Right cardiac atrium (tissue), 5 donors: Measurements from ENCODE around the gene PPP4R2. TPM values are rescaled to one million over a fixed set of nuclear protein-coding genes. Genes with fewer than 3 reads are reported as not detected.
"Not testable (repeated sequence)": the region's sequence is repeated elsewhere in the genome, so short reads cannot be mapped to it uniquely, and the experiment has no call there.

Experiments
- ATAC-seq, 2 donors: fragments of 200-7000 bp; cut with Tn5 transposase; one replicate each; pipeline versions ENCODE4 v1.8.0 to v1.9.1; 2020; ENCODE audit warnings: moderate library complexity in 2 of 2, mild to moderate bottlenecking in 1 of 2
- DNase-seq, 3 donors: peaks; one replicate each; pipeline ENCODE4 v3.0.0-alpha.2; 2020
- H3K27ac ChIP-seq: one replicate; pipeline ENCODE4 v1.5.1; 2013; ENCODE audit warnings: mild to moderate bottlenecking, low read length, control low read depth, moderate library complexity
- H3K27me3 ChIP-seq: one replicate; pipeline ENCODE4 v1.6.1; 2013; ENCODE audit not compliant: control insufficient read depth, insufficient read depth
- H3K4me1 ChIP-seq: one replicate; pipeline ENCODE4 v1.6.1; 2013; ENCODE audit warnings: low read length; ENCODE audit not compliant: control insufficient read depth, insufficient read depth
- H3K4me3 ChIP-seq: one replicate; pipeline ENCODE4 v1.5.1; 2013; ENCODE audit warnings: low read length, control low read depth
- H3K9me3 ChIP-seq: one replicate; pipeline ENCODE4 v1.6.1; 2013; ENCODE audit warnings: low read length; ENCODE audit not compliant: control insufficient read depth
- whole genome bisulfite sequencing: extraction: QIAGEN DNeasy Blood & Tissue Kit; methylation state at CpG from one replicate; pipeline ENCODE4 v1.1.7; 2013; 5-methylcytosine and 5-hydroxymethylcytosine counted together
- intact Hi-C, 4 donors: fragments of 100-400 bp; cut with DNase I; formaldehyde crosslinking; loops; one replicate each; pipeline versions ENCODE4 v1.11.0 to v1.14.0; 2022 to 2023
- polyA plus RNA-seq: library from polyadenylated mRNA; stranded (reverse); fragments of 200-250 nt; gene quantifications from one replicate; pipeline ENCODE4 v1.2.3, GENCODE V29; 2013
- total RNA-seq, 4 donors: library from RNA; stranded (reverse); fragmentation: NEBNext Ultra II Directional; extraction: Animal tissue kit (Norgen Biotek cat#: 25700); gene quantifications; one replicate each; pipeline ENCODE4 v1.2.1, GENCODE V29; 2021
- donor health status: healthy with polysubstance abuse.
- donor health status: DM: no; HTN: yes; CAD: no.
- donor health status: DM: no; HTN: no; CAD: no.
- donor health status: DM: no; HTN: yes; CAD: no; lungs with severe emphysema.
- donor health status: DM: yes; HTN: yes; CAD: no.

PPP4R2 gene
- total and polyA plus RNA-seq, 5 donors: 18.3 to 73.7 (median 71.0) TPM

DNA sequence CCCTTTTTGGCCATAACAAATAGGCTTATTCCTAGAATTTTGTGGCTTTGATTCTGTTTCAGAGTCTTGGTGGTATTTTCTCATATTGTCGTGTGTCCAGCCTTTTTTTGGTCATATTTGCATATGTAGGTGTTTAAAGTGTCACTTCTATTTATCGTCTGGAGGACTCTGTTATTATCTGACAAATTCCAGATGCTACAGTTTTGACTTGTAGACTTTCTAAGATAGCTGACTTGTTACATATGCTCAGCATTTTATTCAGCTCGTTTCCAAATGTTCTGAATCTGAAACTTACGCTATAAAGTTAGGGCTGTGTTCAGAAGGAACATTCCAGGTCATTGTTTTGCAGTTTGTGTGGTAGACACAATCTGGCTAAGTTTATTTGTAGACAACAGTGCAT, 1.9 kb downstream of the PPP4R2 start:
- intact Hi-C loops: loop anchor here in 3 of 4 donors (5.0 to 10.0 kb wide), 3 partner anchors 46 to 59 kb away; no protein-coding TSS in a partner anchor
- H3K27ac ChIP-seq: peak overlapping the region; percentile 65
- DNase-seq (no peak), ATAC-seq (no peak)
- peaks cover 6% of the 10 kb centered on the region for H3K4me1 ChIP-seq
- H3K4me3 ChIP-seq: peak overlapping the region; percentile 99
- no peaks in the 10 kb centered on the region for H3K9me3 ChIP-seq
- WGBS: 9% methylated on average over 4 of the region's 4 CpGs
- H3K27me3 ChIP-seq: no peaks in the 10 kb centered on the region

DNA sequence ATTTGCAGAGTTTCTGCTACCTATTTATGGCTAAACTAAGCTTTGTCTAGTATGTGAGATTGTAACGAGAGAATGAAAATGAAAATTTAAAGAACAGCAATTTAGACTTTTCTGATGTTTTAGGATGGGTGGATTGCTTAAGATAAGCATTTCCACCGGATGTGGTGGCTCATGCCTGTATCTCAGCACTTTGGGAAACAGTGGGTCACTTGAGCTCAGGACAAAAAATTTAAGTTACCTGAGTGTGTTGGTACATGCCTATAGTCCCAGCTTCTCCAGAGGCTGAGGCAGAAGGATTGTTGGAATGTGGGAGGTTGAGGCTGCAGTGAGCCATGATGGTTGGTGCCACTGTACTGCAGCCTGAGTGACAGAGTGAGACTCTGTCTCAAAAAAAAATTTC, 3.3 kb downstream of the PPP4R2 start:
- WGBS: 31% methylated on average over 2 of the region's 2 CpGs
- H3K4me1 ChIP-seq: peaks cover 8% of the 10 kb centered on the region

DNA sequence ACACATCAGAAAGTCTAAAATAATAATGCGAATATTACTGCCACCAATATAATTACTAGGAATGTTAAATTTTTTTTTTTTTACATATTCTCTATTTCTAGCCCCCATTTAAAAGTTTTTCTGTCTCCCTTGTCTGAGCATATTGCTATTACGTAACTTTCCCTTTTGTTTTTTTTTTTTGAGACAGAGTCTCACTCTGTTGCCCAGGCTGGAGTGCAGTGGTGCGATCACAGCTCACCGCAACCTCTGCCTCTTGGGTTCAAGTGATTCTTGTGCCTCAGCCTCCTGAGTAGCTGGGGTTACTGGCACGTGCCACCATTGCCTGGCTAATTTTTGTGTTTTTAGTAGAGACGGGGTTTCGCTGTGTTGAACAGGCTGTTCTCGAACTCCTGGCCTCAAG, 6.4 kb downstream of the PPP4R2 start:
- DNase-seq, H3K27ac ChIP-seq, H3K4me3 ChIP-seq, ATAC-seq, H3K27me3 ChIP-seq, H3K4me1 ChIP-seq, H3K9me3 ChIP-seq: not testable (repeated sequence)
- WGBS: 80% methylated on average over 8 of the region's 8 CpGs
- intact Hi-C loops: loop anchor here in 1 of 4 donors (5.0 kb wide), 1 partner anchor 56 kb away; no protein-coding TSS in a partner anchor

More for the DNA sequence above, 3.3 kb downstream of the PPP4R2 start:
- peak overlapping the region; percentile 99 for H3K4me3 ChIP-seq
- DNase-seq (no peak), ATAC-seq (no peak)
- no peaks in the 10 kb centered on the region for H3K27me3 ChIP-seq
- intact Hi-C loops: loop anchor here in 3 of 4 donors (5.0 to 10.0 kb wide), 4 partner anchors 45 to 57 kb away; no protein-coding TSS in a partner anchor
- H3K27ac ChIP-seq: no peak overlapping the region
- H3K9me3 ChIP-seq: no peaks in the 10 kb centered on the region

DNA sequence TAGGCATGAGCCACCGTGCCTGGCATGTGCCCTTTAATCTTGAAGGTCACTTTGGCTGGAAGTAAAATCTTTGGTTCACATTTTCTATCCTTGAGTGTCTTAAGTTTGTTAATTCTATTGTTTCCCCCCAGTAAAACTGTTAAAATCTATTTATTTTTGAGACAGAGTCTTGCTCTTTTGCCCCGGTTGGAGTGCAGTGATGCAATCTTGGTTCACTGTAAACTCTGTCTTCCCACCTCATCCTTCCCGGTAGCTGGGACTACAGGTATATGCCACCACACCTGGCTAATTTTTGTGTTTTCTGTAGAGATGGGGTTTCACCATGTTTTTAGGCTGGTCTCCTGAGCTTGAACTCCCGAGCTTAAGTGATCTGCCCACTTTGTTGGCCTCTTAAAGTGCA, 7.7 kb downstream of the PPP4R2 start:
- no peak for ATAC-seq
- 62% methylated on average over 4 of the region's 4 CpGs for WGBS
- intact Hi-C loops: loop anchor here in 1 of 4 donors (5.0 kb wide), 1 partner anchor 57 kb away; no protein-coding TSS in a partner anchor
- H3K4me1 ChIP-seq: peaks cover 6% of the 10 kb centered on the region
- DNase-seq: no peak
- H3K9me3 ChIP-seq: no peaks in the 10 kb centered on the region
- no peak overlapping the region for H3K4me3 ChIP-seq
- H3K27me3 ChIP-seq: no peaks in the 10 kb centered on the region
- no peak overlapping the region for H3K27ac ChIP-seq

DNA sequence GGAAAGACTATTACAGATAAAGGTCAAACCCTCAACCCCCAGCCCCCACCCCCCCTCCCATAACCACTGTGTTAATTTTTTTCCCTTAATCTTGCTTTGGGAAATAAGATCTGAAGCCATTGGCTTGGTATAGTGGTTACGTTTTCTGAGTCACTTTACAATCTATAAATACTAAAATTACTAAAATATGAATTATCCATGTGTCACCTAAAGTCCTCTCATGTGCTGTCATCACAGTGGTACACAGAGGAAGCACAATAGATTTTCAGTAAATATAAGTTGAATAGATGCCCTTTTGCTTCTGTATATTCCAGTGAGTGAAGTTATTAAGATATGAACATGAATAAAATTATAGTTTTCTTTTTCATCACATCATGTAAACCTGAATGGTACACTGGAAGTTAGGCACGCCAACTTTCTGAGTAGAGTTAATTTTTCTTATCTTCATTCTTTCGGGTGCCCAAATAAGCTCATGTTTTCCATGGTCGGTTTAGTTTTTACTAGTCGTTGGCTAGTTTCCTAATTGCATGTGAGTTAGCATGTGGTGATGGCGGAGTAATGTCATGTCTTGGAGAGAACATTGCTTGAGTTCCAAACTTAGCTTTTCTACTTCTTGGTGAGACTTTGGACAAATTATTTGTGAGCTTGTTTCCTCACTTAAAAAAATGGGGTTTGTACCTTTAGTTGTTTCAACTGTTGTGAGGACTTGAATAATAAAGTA, 11.5 kb downstream of the PPP4R2 start:
- no peak overlapping the region for H3K27ac ChIP-seq
- ATAC-seq (no peak), DNase-seq (no peak)
- H3K4me1 ChIP-seq: peaks cover 3% of the 10 kb centered on the region
- intact Hi-C loops: no loop called here
- H3K27me3 ChIP-seq: no peaks in the 10 kb centered on the region
- H3K9me3 ChIP-seq: no peaks in the 10 kb centered on the region
- WGBS: 36% methylated on average over 6 of the region's 6 CpGs
- H3K4me3 ChIP-seq: no peak overlapping the region

DNA sequence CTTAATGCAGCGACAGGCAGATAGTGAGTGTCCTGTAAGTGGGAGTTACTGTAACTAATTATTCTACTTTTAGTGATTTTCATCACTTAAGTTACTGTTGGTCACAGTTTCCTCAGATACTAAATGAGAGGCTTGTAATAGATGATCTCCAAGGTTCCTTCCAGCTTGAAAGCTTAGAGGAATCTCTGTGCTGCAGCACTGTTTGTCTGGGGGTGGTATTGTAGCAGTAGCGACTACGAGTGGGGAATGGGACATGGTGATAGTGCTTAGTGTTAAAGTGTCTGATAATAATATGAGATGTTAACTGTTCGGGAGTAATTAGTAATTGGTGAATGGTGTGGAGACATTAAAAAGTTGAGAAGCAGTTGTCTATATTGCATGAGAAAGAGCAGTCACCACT, 12.4 kb downstream of the PPP4R2 start:
- H3K4me1 ChIP-seq: peaks cover 3% of the 10 kb centered on the region
- intact Hi-C loops: no loop called here
- H3K9me3 ChIP-seq: no peaks in the 10 kb centered on the region
- no peak overlapping the region for H3K4me3 ChIP-seq
- no peaks in the 10 kb centered on the region for H3K27me3 ChIP-seq
- ATAC-seq (no peak), DNase-seq (no peak)
- WGBS: 60% methylated on average over 4 of the region's 4 CpGs
- H3K27ac ChIP-seq: no peak overlapping the region

DNA sequence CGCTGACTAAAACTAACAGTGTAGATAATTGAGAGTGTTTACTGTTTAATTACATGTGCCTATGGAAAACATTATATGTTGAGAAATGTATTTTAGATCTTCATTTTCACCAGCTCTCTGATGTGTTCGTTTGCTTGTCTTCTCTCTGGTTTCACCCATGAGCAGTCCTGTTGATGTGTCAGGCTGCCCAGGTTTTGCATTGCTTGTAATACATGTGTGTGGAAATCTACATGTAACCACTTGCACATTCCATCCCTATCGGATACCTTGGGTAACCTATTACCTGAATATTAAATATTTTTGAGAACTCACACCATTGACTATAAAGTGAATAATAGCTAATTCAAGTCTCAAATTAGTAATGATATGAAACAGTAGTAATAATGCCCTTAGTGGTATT, 13.1 kb downstream of the PPP4R2 start:
- DNase-seq: no peak
- Histone ChIP-seq H3K27me3 (no peaks in the 10 kb centered on the region), H3K4me3 (no peak overlapping the region), H3K4me1 (no peaks in the 10 kb centered on the region), H3K9me3 (no peaks in the 10 kb centered on the region), H3K27ac (no peak overlapping the region)
- intact Hi-C loops: no loop called here
- ATAC-seq: no peak
- 75% methylated on average over 3 of the region's 3 CpGs for WGBS

DNA sequence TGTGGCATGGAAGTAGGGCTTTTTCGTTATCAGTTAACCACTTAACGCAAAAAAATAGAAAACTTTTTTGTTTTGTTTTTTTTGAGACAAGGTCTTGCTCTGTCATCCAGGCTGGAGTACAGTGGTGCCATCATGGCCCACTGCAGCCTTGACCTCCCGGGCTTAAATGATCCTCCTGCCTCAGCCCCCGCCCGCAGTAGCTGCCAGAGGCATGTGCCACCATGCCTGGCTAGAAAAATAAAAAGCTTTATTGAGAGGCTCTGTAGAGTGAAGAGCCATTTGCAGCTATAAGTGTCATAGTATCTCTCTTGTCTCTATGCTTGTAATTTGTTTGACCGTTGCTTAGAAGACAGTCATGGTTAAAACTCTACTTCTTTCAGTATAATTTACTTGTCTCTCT, 13.5 kb downstream of the PPP4R2 start:
- Histone ChIP-seq H3K4me1 (no peaks in the 10 kb centered on the region), H3K27me3 (no peaks in the 10 kb centered on the region), H3K27ac (no peak overlapping the region), H3K9me3 (no peaks in the 10 kb centered on the region), H3K4me3 (no peak overlapping the region)
- intact Hi-C loops: no loop called here
- DNase-seq (no peak), ATAC-seq (peak; percentile 34 to 48)
- WGBS: 76% methylated on average over 6 of the region's 6 CpGs

DNA sequence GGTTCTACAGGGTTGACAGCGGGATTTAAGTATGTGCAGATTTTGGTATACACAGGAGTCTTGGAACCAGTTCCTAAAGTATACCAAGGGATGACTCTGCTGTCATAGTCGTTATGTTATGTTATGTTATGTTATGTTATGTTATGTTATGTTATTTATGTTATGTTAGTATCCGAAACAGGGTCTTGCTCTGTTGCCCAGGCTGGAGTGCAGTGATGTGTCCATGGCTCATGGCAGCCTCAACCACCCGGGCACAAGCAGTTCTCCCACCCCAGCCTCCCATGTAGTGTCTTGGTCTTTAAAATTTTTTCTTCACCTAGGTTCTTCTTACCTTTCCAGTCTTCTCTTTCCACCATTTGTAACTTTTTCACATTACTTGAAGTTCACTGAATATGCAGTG, 21.7 kb downstream of the PPP4R2 start:
- Histone ChIP-seq H3K9me3 (no peaks in the 10 kb centered on the region), H3K27me3 (no peaks in the 10 kb centered on the region), H3K4me1 (peaks cover 7% of the 10 kb centered on the region), H3K4me3 (no peak overlapping the region), H3K27ac (no peak overlapping the region)
- no peak for DNase-seq
- intact Hi-C loops: no loop called here
- WGBS: 94% methylated on average over 4 of the region's 4 CpGs
- ATAC-seq: no peak

DNA sequence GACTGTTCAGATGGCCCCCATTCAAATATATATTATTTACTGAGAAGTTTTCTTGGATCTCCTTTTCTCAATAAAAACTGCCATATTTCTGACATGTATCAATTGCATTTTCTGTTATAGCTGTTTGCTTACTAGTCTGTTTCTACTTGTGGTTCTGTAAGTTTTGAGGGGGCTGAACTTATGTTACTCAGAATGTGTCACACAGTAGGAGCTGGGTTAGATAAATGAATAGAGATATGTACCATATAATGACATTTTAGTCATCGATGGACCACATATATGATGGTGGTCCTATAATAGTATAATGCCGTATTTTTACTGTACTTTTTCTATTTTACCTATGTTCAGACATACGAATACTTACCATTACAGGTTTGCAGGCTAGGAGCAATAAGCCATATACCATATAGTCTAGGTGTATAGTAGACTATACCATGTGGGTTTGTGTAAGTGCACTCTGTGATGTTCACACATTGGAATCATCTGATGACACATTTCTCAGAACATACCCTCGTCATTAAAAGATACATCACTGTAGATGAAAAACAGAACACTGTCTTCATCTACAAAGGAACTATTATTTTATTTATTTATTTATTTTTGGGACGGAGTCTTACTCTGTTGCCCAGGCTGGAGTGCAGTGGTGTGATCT, 22.3 kb downstream of the PPP4R2 start:
- intact Hi-C loops: no loop called here

DNA sequence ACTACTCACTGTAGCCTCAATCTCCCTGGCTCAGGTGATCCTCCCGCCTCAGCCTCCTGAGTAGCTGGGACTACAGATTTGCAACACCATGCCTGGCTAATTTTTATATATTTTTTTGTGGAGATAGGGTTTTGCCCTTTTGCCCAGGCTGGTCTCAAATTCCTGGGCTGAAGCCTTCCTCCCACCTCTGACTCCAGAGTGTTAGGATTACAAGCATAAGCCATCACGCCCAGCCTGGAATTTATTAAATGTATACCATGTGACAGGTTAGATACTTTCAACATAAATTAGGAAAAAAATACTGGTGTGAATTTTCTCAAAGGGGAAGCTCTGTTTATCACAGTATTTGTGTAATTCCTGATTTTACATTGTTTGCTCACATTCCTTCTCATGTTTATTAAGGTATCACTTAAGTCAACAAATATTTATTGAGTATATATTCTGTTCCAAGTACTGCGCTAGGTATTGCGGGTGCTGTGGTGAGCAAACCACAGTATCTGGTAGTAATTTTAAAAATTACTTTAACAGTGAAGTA, 24.8 kb downstream of the PPP4R2 start:
- Histone ChIP-seq H3K4me3 (no peak overlapping the region), H3K27me3 (no peaks in the 10 kb centered on the region), H3K27ac (no peak overlapping the region), H3K9me3 (no peaks in the 10 kb centered on the region), H3K4me1 (peaks cover 9% of the 10 kb centered on the region)
- DNase-seq: no peak
- intact Hi-C loops: no loop called here
- WGBS: 47% methylated on average over 4 of the region's 4 CpGs
- no peak for ATAC-seq

More for the DNA sequence above, 22.3 kb downstream of the PPP4R2 start:
- Histone ChIP-seq H3K27me3 (no peaks in the 10 kb centered on the region), H3K4me3 (no peak overlapping the region), H3K4me1 (peaks cover 7% of the 10 kb centered on the region), H3K9me3 (no peaks in the 10 kb centered on the region), H3K27ac (no peak overlapping the region)
- no peak for DNase-seq
- ATAC-seq: no peak
- WGBS: 66% methylated on average over 5 of the region's 5 CpGs
